ENCODE results near the gene KTN1.

GRCh38 chr14:55731881-55732498 lies 152.0 kb downstream of the KTN1 start:
- TF ChIP-seq CTCF (IDR thresholded peaks at IDR 0.05) (peak; percentile 20 to 57 (median 37)), POLR2A (IDR thresholded peaks at IDR 0.05) (no peak), EP300 (IDR thresholded peaks at IDR 0.05) (no peak)

All from tibial nerve (tissue), 4 donors.